ENCODE measurements around the gene IRAG1.

The IRAG1 gene

GRCh38 chr11:10701982-10702381, 8.4 kb upstream of the IRAG1 start:
- DNase-seq: no peak
- Histone ChIP-seq H3K4me3 (ENCODE audit: insufficient read depth, low read depth, low read length, poor library complexity, severe bottlenecking) (no peak overlapping the region), H3K9me3 (ENCODE audit: control insufficient read depth, low read length) (no peaks in the 10 kb centered on the region), H3K4me1 (ENCODE audit: control insufficient read depth, insufficient read depth, low read length, poor library complexity, severe bottlenecking) (no peaks in the 10 kb centered on the region), H3K36me3 (ENCODE audit: control insufficient read depth, insufficient read depth, low read length) (no peaks in the 10 kb centered on the region), H3K27ac (ENCODE audit: insufficient read depth, low read length, poor library complexity, severe bottlenecking) (no peak overlapping the region), H3K27me3 (replicated peaks; ENCODE audit: control insufficient read depth, insufficient read depth, low read length, poor library complexity, severe bottlenecking) (no peaks in the 10 kb centered on the region)

GRCh38 chr11:10699072-10699471, 5.5 kb upstream of the IRAG1 start:
- Histone ChIP-seq H3K4me3 (ENCODE audit: insufficient read depth, low read depth, low read length, poor library complexity, severe bottlenecking) (no peak overlapping the region), H3K4me1 (ENCODE audit: control insufficient read depth, insufficient read depth, low read length, poor library complexity, severe bottlenecking) (no peaks in the 10 kb centered on the region), H3K9me3 (ENCODE audit: control insufficient read depth, low read length) (no peaks in the 10 kb centered on the region), H3K36me3 (ENCODE audit: control insufficient read depth, insufficient read depth, low read length) (no peaks in the 10 kb centered on the region), H3K27ac (ENCODE audit: insufficient read depth, low read length, poor library complexity, severe bottlenecking) (no peak overlapping the region), H3K27me3 (replicated peaks; ENCODE audit: control insufficient read depth, insufficient read depth, low read length, poor library complexity, severe bottlenecking) (no peaks in the 10 kb centered on the region)
- no peak for DNase-seq

DNA sequence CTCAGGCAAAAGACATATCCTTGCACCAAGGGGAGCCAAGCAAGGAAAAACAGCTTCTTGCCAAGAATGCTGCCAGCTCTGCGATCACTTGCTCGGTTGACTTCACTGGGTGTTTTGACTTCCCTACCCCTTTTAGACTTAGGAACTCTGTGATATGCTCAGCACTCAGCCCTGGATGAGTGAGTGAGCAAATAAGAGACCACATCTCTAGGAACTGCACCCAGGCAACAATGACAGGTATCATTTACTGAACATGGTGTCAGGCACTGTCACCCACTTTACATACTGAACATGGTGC, 3.7 kb upstream of the IRAG1 start:
- H3K4me1 ChIP-seq (ENCODE audit: control insufficient read depth, insufficient read depth, low read length, poor library complexity, severe bottlenecking): no peaks in the 10 kb centered on the region
- no peaks in the 10 kb centered on the region for H3K36me3 ChIP-seq (ENCODE audit: control insufficient read depth, insufficient read depth, low read length)
- no peaks in the 10 kb centered on the region for H3K9me3 ChIP-seq (ENCODE audit: control insufficient read depth, low read length)
- no peak for DNase-seq
- no peaks in the 10 kb centered on the region for H3K27me3 ChIP-seq (replicated peaks; ENCODE audit: control insufficient read depth, insufficient read depth, low read length, poor library complexity, severe bottlenecking)
- H3K27ac ChIP-seq (ENCODE audit: insufficient read depth, low read length, poor library complexity, severe bottlenecking): no peak overlapping the region
- no peak overlapping the region for H3K4me3 ChIP-seq (ENCODE audit: insufficient read depth, low read depth, low read length, poor library complexity, severe bottlenecking)

DNA sequence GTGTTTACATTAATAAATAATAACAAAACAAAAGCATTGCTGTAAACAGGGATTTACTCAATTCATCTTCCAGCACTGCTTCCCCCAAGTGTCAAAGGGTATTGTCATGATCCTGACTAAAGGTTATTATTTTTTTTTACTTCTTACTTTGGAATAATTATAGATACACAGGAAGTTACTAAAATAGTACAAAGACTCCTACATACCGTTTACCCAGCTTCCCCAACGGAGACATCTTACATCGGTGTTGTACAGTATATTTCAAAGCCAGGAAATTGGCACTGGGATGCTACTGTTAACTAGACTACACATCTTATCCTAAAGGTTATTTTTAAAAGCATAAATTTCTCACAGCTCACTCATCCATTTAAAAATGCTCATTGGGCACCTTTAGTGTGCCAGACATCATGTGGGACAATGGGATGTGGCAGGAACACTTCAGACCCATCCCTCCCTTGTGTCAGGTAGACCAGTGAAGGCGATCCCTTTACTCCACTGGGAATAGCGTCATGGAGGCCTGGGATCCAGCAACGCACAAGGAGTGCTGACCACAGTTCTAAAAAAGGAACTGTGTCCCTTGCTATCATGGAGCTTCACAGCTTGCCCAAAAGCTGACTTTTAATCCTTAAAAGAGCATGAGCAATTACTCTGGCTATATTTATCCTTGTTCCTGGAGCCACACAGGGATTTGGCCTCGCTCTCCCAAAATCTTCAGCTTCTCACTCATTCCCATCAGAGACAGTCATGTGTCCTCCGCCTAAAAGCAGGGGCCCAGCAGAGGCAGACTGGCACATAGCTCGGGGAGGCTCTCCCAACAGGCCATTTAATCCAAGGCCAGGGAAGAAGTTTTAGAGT, 3.1 kb upstream of the IRAG1 start:
- Histone ChIP-seq H3K4me3 (ENCODE audit: insufficient read depth, low read depth, low read length, poor library complexity, severe bottlenecking) (no peak overlapping the region), H3K4me1 (ENCODE audit: control insufficient read depth, insufficient read depth, low read length, poor library complexity, severe bottlenecking) (no peaks in the 10 kb centered on the region), H3K9me3 (ENCODE audit: control insufficient read depth, low read length) (no peaks in the 10 kb centered on the region), H3K36me3 (ENCODE audit: control insufficient read depth, insufficient read depth, low read length) (no peaks in the 10 kb centered on the region), H3K27ac (ENCODE audit: insufficient read depth, low read length, poor library complexity, severe bottlenecking) (no peak overlapping the region), H3K27me3 (replicated peaks; ENCODE audit: control insufficient read depth, insufficient read depth, low read length, poor library complexity, severe bottlenecking) (no peaks in the 10 kb centered on the region)
- no peak for DNase-seq

DNA sequence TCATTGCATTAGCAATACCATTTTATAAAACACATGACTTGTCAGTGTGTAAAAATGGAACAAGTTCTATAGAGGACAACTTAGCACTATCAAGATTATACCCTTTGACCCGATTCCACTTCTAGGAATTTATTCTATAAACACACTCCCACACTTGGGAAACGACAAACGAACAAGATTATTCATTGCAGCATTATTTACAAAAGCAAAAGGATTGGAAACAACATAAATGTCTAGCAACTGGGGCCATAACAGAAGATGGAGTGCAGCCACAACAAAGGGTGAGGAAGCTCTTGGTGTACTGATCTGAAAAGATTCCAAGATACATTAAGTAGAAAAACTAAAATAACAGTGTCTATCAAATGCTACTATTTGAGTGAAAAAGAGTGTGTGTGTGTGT, 2.3 kb upstream of the IRAG1 start:
- H3K36me3 ChIP-seq (ENCODE audit: control insufficient read depth, insufficient read depth, low read length): no peaks in the 10 kb centered on the region
- no peak for DNase-seq
- H3K27me3 ChIP-seq (replicated peaks; ENCODE audit: control insufficient read depth, insufficient read depth, low read length, poor library complexity, severe bottlenecking): no peaks in the 10 kb centered on the region
- no peak overlapping the region for H3K4me3 ChIP-seq (ENCODE audit: insufficient read depth, low read depth, low read length, poor library complexity, severe bottlenecking)
- no peaks in the 10 kb centered on the region for H3K9me3 ChIP-seq (ENCODE audit: control insufficient read depth, low read length)
- no peaks in the 10 kb centered on the region for H3K4me1 ChIP-seq (ENCODE audit: control insufficient read depth, insufficient read depth, low read length, poor library complexity, severe bottlenecking)
- no peak overlapping the region for H3K27ac ChIP-seq (ENCODE audit: insufficient read depth, low read length, poor library complexity, severe bottlenecking)

DNA sequence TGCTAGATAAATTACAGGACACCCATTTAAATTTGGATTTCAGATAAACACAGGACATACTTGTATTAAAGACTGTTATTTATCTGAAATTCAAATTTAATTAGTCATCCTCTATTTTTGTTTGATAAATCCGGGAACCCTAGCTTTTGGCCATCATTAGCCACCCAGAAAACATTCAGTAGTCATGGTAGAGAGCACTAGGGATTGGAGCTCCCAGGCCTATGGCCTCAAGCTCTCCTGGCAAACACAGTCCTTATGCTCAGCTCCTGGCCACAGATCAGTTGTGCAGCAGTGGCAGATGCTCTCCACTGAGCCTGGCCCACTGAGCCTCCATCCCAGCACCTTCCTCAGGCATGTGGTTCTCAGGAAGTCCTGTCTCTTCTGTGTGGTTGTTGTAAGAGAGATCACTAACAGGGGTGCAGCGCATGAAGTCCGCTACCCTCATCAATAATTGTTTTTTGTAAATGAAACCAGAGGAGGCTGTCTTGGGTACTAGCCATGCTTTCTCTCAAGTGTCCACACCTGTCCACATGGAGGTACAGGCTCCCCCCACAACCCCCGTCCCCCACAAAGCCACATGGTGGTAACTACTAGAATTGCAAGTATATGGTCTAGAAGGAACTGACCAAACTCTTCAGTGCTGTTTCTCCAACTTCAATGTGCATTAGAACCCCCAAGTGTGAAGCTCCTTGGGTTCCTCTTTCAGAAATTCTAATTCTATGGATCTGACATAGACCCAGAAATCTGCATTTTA, 1.1 kb upstream of the IRAG1 start:
- Histone ChIP-seq H3K27ac (ENCODE audit: insufficient read depth, low read length, poor library complexity, severe bottlenecking) (no peak overlapping the region), H3K9me3 (ENCODE audit: control insufficient read depth, low read length) (no peaks in the 10 kb centered on the region)
- no peak for DNase-seq

GRCh38 chr11:10692531-10693115, 932 bp downstream of the IRAG1 start:
- Histone ChIP-seq H3K9me3 (ENCODE audit: control insufficient read depth, low read length) (no peaks in the 10 kb centered on the region), H3K27ac (ENCODE audit: insufficient read depth, low read length, poor library complexity, severe bottlenecking) (no peak overlapping the region), H3K36me3 (ENCODE audit: control insufficient read depth, insufficient read depth, low read length) (no peaks in the 10 kb centered on the region), H3K4me1 (ENCODE audit: control insufficient read depth, insufficient read depth, low read length, poor library complexity, severe bottlenecking) (no peaks in the 10 kb centered on the region), H3K4me3 (ENCODE audit: insufficient read depth, low read depth, low read length, poor library complexity, severe bottlenecking) (no peak overlapping the region), H3K27me3 (replicated peaks; ENCODE audit: control insufficient read depth, insufficient read depth, low read length, poor library complexity, severe bottlenecking) (no peaks in the 10 kb centered on the region)
- DNase-seq: no peak

More for the DNA sequence above, 1.1 kb upstream of the IRAG1 start:
- Histone ChIP-seq H3K4me1 (ENCODE audit: control insufficient read depth, insufficient read depth, low read length, poor library complexity, severe bottlenecking) (no peaks in the 10 kb centered on the region), H3K27me3 (replicated peaks; ENCODE audit: control insufficient read depth, insufficient read depth, low read length, poor library complexity, severe bottlenecking) (no peaks in the 10 kb centered on the region), H3K36me3 (ENCODE audit: control insufficient read depth, insufficient read depth, low read length) (no peaks in the 10 kb centered on the region), H3K4me3 (ENCODE audit: insufficient read depth, low read depth, low read length, poor library complexity, severe bottlenecking) (no peak overlapping the region)

DNA sequence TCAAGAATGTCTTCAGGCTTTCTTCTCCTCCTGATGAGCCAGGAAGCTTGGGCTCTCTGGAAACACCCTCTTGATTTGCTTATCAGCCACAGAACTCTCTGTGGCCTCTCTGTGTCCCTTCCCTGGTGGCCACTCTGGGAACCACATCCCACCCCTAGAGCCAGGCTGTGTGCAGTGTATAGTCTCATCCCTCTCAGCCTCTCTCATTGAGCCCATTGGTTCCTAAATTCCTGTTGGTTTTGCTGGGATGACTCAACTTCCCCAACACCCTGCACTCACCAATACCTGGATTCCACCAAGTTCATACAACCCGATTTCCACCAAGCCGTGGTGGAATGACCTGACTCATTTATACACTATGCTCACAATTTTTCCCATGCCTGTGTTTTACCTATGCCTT, 5.2 kb downstream of the IRAG1 start:
- DNase-seq: no peak
- no peak overlapping the region for H3K27ac ChIP-seq (ENCODE audit: insufficient read depth, low read length, poor library complexity, severe bottlenecking)
- H3K9me3 ChIP-seq (ENCODE audit: control insufficient read depth, low read length): no peaks in the 10 kb centered on the region
- no peaks in the 10 kb centered on the region for H3K27me3 ChIP-seq (replicated peaks; ENCODE audit: control insufficient read depth, insufficient read depth, low read length, poor library complexity, severe bottlenecking)
- H3K4me3 ChIP-seq (ENCODE audit: insufficient read depth, low read depth, low read length, poor library complexity, severe bottlenecking): no peak overlapping the region
- no peaks in the 10 kb centered on the region for H3K4me1 ChIP-seq (ENCODE audit: control insufficient read depth, insufficient read depth, low read length, poor library complexity, severe bottlenecking)
- H3K36me3 ChIP-seq (ENCODE audit: control insufficient read depth, insufficient read depth, low read length): no peaks in the 10 kb centered on the region

GRCh38 chr11:10686311-10686710, 7.2 kb downstream of the IRAG1 start:
- H3K27me3 ChIP-seq (replicated peaks; ENCODE audit: control insufficient read depth, insufficient read depth, low read length, poor library complexity, severe bottlenecking): no peaks in the 10 kb centered on the region
- no peak for DNase-seq
- no peak overlapping the region for H3K27ac ChIP-seq (ENCODE audit: insufficient read depth, low read length, poor library complexity, severe bottlenecking)
- H3K4me1 ChIP-seq (ENCODE audit: control insufficient read depth, insufficient read depth, low read length, poor library complexity, severe bottlenecking): no peaks in the 10 kb centered on the region
- H3K36me3 ChIP-seq (ENCODE audit: control insufficient read depth, insufficient read depth, low read length): no peaks in the 10 kb centered on the region
- H3K9me3 ChIP-seq (ENCODE audit: control insufficient read depth, low read length): no peaks in the 10 kb centered on the region
- H3K4me3 ChIP-seq (ENCODE audit: insufficient read depth, low read depth, low read length, poor library complexity, severe bottlenecking): no peak overlapping the region

- Histone ChIP-seq H3K9me3 (ENCODE audit: control insufficient read depth, low read length) (no peaks in the 10 kb centered on the region), H3K4me3 (ENCODE audit: insufficient read depth, low read depth, low read length, poor library complexity, severe bottlenecking) (no peak overlapping the region), H3K27me3 (replicated peaks; ENCODE audit: control insufficient read depth, insufficient read depth, low read length, poor library complexity, severe bottlenecking) (no peaks in the 10 kb centered on the region), H3K4me1 (ENCODE audit: control insufficient read depth, insufficient read depth, low read length, poor library complexity, severe bottlenecking) (no peaks in the 10 kb centered on the region), H3K36me3 (ENCODE audit: control insufficient read depth, insufficient read depth, low read length) (no peaks in the 10 kb centered on the region), H3K27ac (ENCODE audit: insufficient read depth, low read length, poor library complexity, severe bottlenecking) (no peak overlapping the region)
- no peak for DNase-seq
Observed at GRCh38 chr11:10683429-10683828, 10.1 kb downstream of the IRAG1 start.

All from effector memory CD4-positive, alpha-beta T cell (primary cell).